ENCODE results near the gene ARSA. TPM values are rescaled to one million over a fixed set of nuclear protein-coding genes. Genes with fewer than 3 reads are reported as not detected.

Gene ARSA
- total RNA-seq, 4 donors from 2014 or later = 19.5 to 40.0 (median 21.0) TPM

GRCh38 chr22:50600967-50601668 is 26.8 kb downstream of the ARSA start:
- peaks cover 0 to 13% of the 10 kb centered on the region in 2 donors for H3K36me3 ChIP-seq
- peak; percentile 32 for ATAC-seq
- no peak overlapping the region for H3K27ac ChIP-seq
- H3K4me1 ChIP-seq = peaks cover 0 to 26% (median 3%) of the 10 kb centered on the region in 3 donors
- peaks cover 86% of the 10 kb centered on the region for H3K27me3 ChIP-seq
- peak overlapping the region in 1 of 2 donors; percentile 57 for H3K4me3 ChIP-seq
- no CpG with 5 or more reads among the region's 52 CpGs for WGBS, 2 donors (ENCODE audit: low coverage in 1 of 2)
- H3K9me3 ChIP-seq = no peaks in the 10 kb centered on the region
- TF ChIP-seq CTCF (IDR thresholded peaks at IDR 0.05) = no peak
- TF ChIP-seq EP300 (IDR thresholded peaks at IDR 0.05) = no peak
- no peak for TF ChIP-seq POLR2A (IDR thresholded peaks at IDR 0.05)
- TF ChIP-seq POLR2AphosphoS5 (IDR thresholded peaks at IDR 0.05) = no peak

GRCh38 chr22:50600538-50600937 is 27.4 kb downstream of the ARSA start, which contains the start of gene MAPK8IP2:
TSS of gene MAPK8IP2 (plus strand) at chr22:50600793. CDS start at chr22:50600819, 26 bp downstream.
- H3K4me3 ChIP-seq = peak within 1 kb of the TSS; percentile 16 to 57
- TF ChIP-seq CTCF (IDR thresholded peaks at IDR 0.05) (no peak), POLR2A (IDR thresholded peaks at IDR 0.05) (no peak), POLR2AphosphoS5 (IDR thresholded peaks at IDR 0.05) (no peak), EP300 (IDR thresholded peaks at IDR 0.05) (no peak)
- peaks cover 0 to 26% (median 3%) of the 10 kb centered on the region in 3 donors for H3K4me1 ChIP-seq
- H3K27ac ChIP-seq = no peak within 1 kb of the TSS
- peaks cover 80% of the 10 kb centered on the region for H3K27me3 ChIP-seq
- peak; percentile 31 for ATAC-seq
- WGBS, 2 donors (ENCODE audit: low coverage in 1 of 2) = no CpG with 5 or more reads among the region's 61 CpGs
- no peaks in the 10 kb centered on the region for H3K9me3 ChIP-seq
- peaks cover 0 to 7% of the 10 kb centered on the region in 2 donors for H3K36me3 ChIP-seq

GRCh38 chr22:50599816-50600455 is 28.0 kb downstream of the ARSA start:
- no peaks in the 10 kb centered on the region for H3K9me3 ChIP-seq
- no peak overlapping the region for H3K27ac ChIP-seq
- peak; percentile 72 for ATAC-seq
- TF ChIP-seq EP300 (IDR thresholded peaks at IDR 0.05) = no peak
- no peak for TF ChIP-seq POLR2A (IDR thresholded peaks at IDR 0.05)
- TF ChIP-seq POLR2AphosphoS5 (IDR thresholded peaks at IDR 0.05) = no peak
- TF ChIP-seq CTCF (IDR thresholded peaks at IDR 0.05) = no peak
- peak overlapping the region; percentile 16 to 57 for H3K4me3 ChIP-seq
- 20% methylated on average over 14 of the region's 52 CpGs; no CpG with 5 or more reads in 1 of the 2 donors for WGBS, 2 donors (ENCODE audit: low coverage in 1 of 2)
- H3K36me3 ChIP-seq = peaks cover 0 to 7% of the 10 kb centered on the region in 2 donors
- peaks cover 0 to 26% (median 3%) of the 10 kb centered on the region in 3 donors for H3K4me1 ChIP-seq
- peaks cover 74% of the 10 kb centered on the region for H3K27me3 ChIP-seq

GRCh38 chr22:50597097-50597496 is 30.9 kb downstream of the ARSA start:
- H3K27me3 ChIP-seq = peaks cover 46% of the 10 kb centered on the region
- 90 to 94% methylated on average over 2 to 3 of the region's 5 CpGs for WGBS, 2 donors (ENCODE audit: low coverage in 1 of 2)
- H3K9me3 ChIP-seq = no peaks in the 10 kb centered on the region
- H3K4me1 ChIP-seq = peaks cover 0 to 19% (median 3%) of the 10 kb centered on the region in 3 donors
- H3K4me3 ChIP-seq = no peak overlapping the region
- no peak for ATAC-seq
- H3K27ac ChIP-seq = no peak overlapping the region
- TF ChIP-seq POLR2A (IDR thresholded peaks at IDR 0.05) = no peak
- H3K36me3 ChIP-seq = peaks cover 0 to 7% of the 10 kb centered on the region in 2 donors

GRCh38 chr22:50595189-50595588 is 32.8 kb downstream of the ARSA start:
- Histone ChIP-seq H3K4me3 (no peak overlapping the region), H3K4me1 (peaks cover 0 to 6% (median 3%) of the 10 kb centered on the region in 3 donors), H3K36me3 (peaks cover 0 to 7% of the 10 kb centered on the region in 2 donors), H3K27me3 (peaks cover 27% of the 10 kb centered on the region), H3K9me3 (no peaks in the 10 kb centered on the region), H3K27ac (no peak overlapping the region)
- ATAC-seq = no peak
- TF ChIP-seq POLR2A (IDR thresholded peaks at IDR 0.05) (no peak), EP300 (IDR thresholded peaks at IDR 0.05) (no peak), POLR2AphosphoS5 (IDR thresholded peaks at IDR 0.05) (no peak), CTCF (IDR thresholded peaks at IDR 0.05) (no peak)
- 81 to 83% methylated on average over 3 of the region's 3 CpGs for WGBS, 2 donors (ENCODE audit: low coverage in 1 of 2)

Data from gastroesophageal sphincter (tissue), 4 donors.